K562 (cell line): Measurements from ENCODE around the gene DNAH9. TPM values are rescaled to one million over a fixed set of nuclear protein-coding genes. Genes with fewer than 3 reads are reported as not detected.

Experiments
- ATAC-seq: fragments of 200-7000 bp; cut with Tn5 transposase; 3 replicates; pipeline ENCODE4 v1.9.1; 2020; ENCODE audit warnings: moderate library complexity
- BruUV-seq: library from RNA; stranded (reverse); fragments of 400-500 nt; replicated peaks from 2 replicates; lab custom pipeline; 2021; lab: Mats Ljungman, UMichigan
- CTCF ChIA-PET: fragments of 300-600 bp; formaldehyde crosslinking; extraction: SDS; loops from one replicate; lab custom pipeline; 2021; ENCODE audit warnings: low intra/inter-chr PET ratio; lab: Yijun Ruan, JAX
- POLR2A ChIA-PET: fragments of 300-600, 350-650 bp; sonication (Branson Sonifier 250); formaldehyde crosslinking; extraction: SDS; loops from one replicate; lab custom pipeline; 2021; ENCODE audit warnings: antibody characterized with exemption, inconsistent platforms; lab: Yijun Ruan, JAX
- DNase-seq, 4 experiments: peaks; one replicate each; pipeline versions ENCODE4 v3.0.0 to v3.0.0-alpha.2; 2011 to 2018; ENCODE audit warnings: low spot score in 3 of 4, mixed read lengths in 3 of 4; ENCODE audit errors: extremely low read depth in 1 of 4
- FAIRE-seq: peaks from 2 replicates; lab custom pipeline; 2011; peaks lifted over from hg19 to GRCh38; lab: Jason Lieb, UNC
- H2AFZ ChIP-seq: 2 replicates; pipeline ENCODE4 v1.6.0; 2011; ENCODE audit warnings: low read depth, low read length, control low read depth, inconsistent platforms
- H3K27ac ChIP-seq: fragments of 200-600 bp; 3 replicates; pipeline ENCODE4 v1.8.0; 2011; ENCODE audit warnings: low read depth, mild to moderate bottlenecking, control low read depth, inconsistent platforms, low read length, moderate library complexity, mixed read lengths; ENCODE audit errors: extremely low read depth
- H3K27me3 ChIP-seq, 2 experiments: fragments of 300-600 bp in 1 of 2; 2 replicates in 1 of 2; 3 replicates in 1 of 2; pipeline versions ENCODE4 v1.6.0 to v1.8.0; 2011; ENCODE audit warnings: inconsistent platforms in 2 of 2, low read length in 2 of 2, mild to moderate bottlenecking in 1 of 2, mixed read lengths in 1 of 2, moderate library complexity in 1 of 2; ENCODE audit not compliant: control insufficient read depth in 2 of 2, insufficient read depth in 2 of 2
- H3K36me3 ChIP-seq: fragments of 300-600 bp; 3 replicates; pipeline ENCODE4 v1.8.0; 2011; ENCODE audit warnings: mild to moderate bottlenecking, low read length, inconsistent platforms; ENCODE audit not compliant: control insufficient read depth, insufficient read depth
- H3K4me1 ChIP-seq, 2 experiments: fragments of 200-600 bp in 1 of 2; replicated peaks in 1 of 2; 2 replicates in 1 of 2; 3 replicates in 1 of 2; pipeline versions ENCODE4 v1.5.1 to v1.8.0; 2011; ENCODE audit warnings: inconsistent platforms in 2 of 2, low read length in 2 of 2, mild to moderate bottlenecking in 1 of 2, mixed read lengths in 1 of 2, moderate library complexity in 1 of 2; ENCODE audit not compliant: control insufficient read depth in 2 of 2, insufficient read depth in 2 of 2
- H3K4me2 ChIP-seq: 2 replicates; pipeline ENCODE4 v1.6.1; 2011; ENCODE audit warnings: low read length, control low read depth, inconsistent platforms, mixed read lengths; ENCODE audit not compliant: insufficient read depth
- H3K4me3 ChIP-seq: fragments of 200-600 bp; sonication (generic), shearing (Covaris generic); 2 replicates; pipeline ENCODE4 v1.5.1; 2016; ENCODE audit warnings: control low read depth, inconsistent platforms
- H3K79me2 ChIP-seq: fragments of 200-600 bp; 3 replicates; pipeline ENCODE4 v1.8.0; 2011; ENCODE audit warnings: low read length, inconsistent platforms; ENCODE audit not compliant: control insufficient read depth, insufficient read depth
- H3K9ac ChIP-seq, 2 experiments: 2 replicates each; pipeline versions ENCODE4 v1.6.0 to v1.6.1; 2011; ENCODE audit warnings: low read depth in 2 of 2, low read length in 2 of 2, control low read depth in 1 of 2, inconsistent platforms in 1 of 2, mild to moderate bottlenecking in 1 of 2, mixed read lengths in 1 of 2; ENCODE audit not compliant: insufficient read depth in 1 of 2
- H3K9me1 ChIP-seq: one replicate; pipeline ENCODE4 v1.6.0; 2011; ENCODE audit warnings: inconsistent platforms, mild to moderate bottlenecking, low read length, moderate library complexity; ENCODE audit not compliant: control insufficient read depth, insufficient read depth
- H3K9me3 ChIP-seq: replicated peaks from 2 replicates; pipeline ENCODE4 v1.5.1; 2011; ENCODE audit warnings: low read depth, low read length, inconsistent platforms; ENCODE audit not compliant: control insufficient read depth, insufficient read depth
- H4K20me1 ChIP-seq: replicated peaks from 2 replicates; pipeline ENCODE4 v1.6.1; 2011; ENCODE audit warnings: low read length, inconsistent platforms, mixed read lengths; ENCODE audit not compliant: control insufficient read depth, insufficient read depth
- ATF1 ChIP-seq, 2 experiments: fragments of 450-650 bp in 1 of 2; IDR thresholded peaks; 2 replicates each; pipeline ENCODE4 v1.6.1; 2016; ENCODE audit warnings: missing compliant biosample characterization in 1 of 2, missing genetic modification characterization in 1 of 2
- BRF1 ChIP-seq: IDR thresholded peaks from 3 replicates; pipeline ENCODE4 v1.6.1; 2011; ENCODE audit warnings: borderline replicate concordance, mild to moderate bottlenecking; ENCODE audit not compliant: insufficient read length; ENCODE audit errors: extremely low read depth
- GATA2 ChIP-seq: sonication (generic); formaldehyde crosslinking; IDR thresholded peaks from 2 replicates; pipeline ENCODE4 v1.4.0; 2020; ENCODE audit warnings: mild to moderate bottlenecking, missing genetic modification reagents
- MBD2 ChIP-seq: sonication (generic); IDR thresholded peaks from 2 replicates; pipeline ENCODE4 v1.6.1; 2016; ENCODE audit warnings: low read depth, borderline replicate concordance
- SIRT6 ChIP-seq: IDR thresholded peaks from one replicate; pipeline ENCODE4 v1.6.1; 2012; ENCODE audit warnings: low read depth, mild to moderate bottlenecking, control low read depth, inconsistent platforms, low read length, moderate library complexity
- TEAD4 ChIP-seq, 2 experiments: sonication (generic) in 1 of 2; formaldehyde crosslinking in 1 of 2; IDR thresholded peaks; 2 replicates each; pipeline versions ENCODE4 v1.6.1 to v1.8.0; 2012 to 2022; ENCODE audit warnings: borderline replicate concordance in 1 of 2, inconsistent platforms in 1 of 2, low read length in 1 of 2, mild to moderate bottlenecking in 1 of 2, missing genetic modification reagents in 1 of 2
- ZNF134 ChIP-seq: fragments of 250-450 bp; sonication (Bioruptor Pico); conservative IDR thresholded peaks from 2 replicates; pipeline ENCODE4 v1.4.0; 2020
- ZNF165 ChIP-seq: fragments of 250-450 bp; sonication (Bioruptor Pico); IDR thresholded peaks from 2 replicates; pipeline ENCODE4 v1.4.0; 2020; ENCODE audit warnings: borderline replicate concordance
- ZNF212 ChIP-seq: fragments of 450-650 bp; formaldehyde crosslinking; IDR thresholded peaks from 2 replicates; pipeline ENCODE4 v1.4.0; 2020; ENCODE audit warnings: mild to moderate bottlenecking
- WGBS: fragments of 100-300 bp; shearing (Covaris generic); methylation state at CpG from one replicate; pipeline ENCODE4 v1.1.6; 2016; ENCODE audit warnings: low coverage, mixed read lengths; ENCODE audit not compliant: insufficient coverage; ENCODE audit errors: missing lambda C conversion rate; 5-methylcytosine and 5-hydroxymethylcytosine counted together
- in situ Hi-C: fragments of 300-500 bp; cut with MboI; formaldehyde crosslinking; loops from 4 replicates; pipeline ENCODE4 v1.15.0; 2018; ENCODE audit warnings: inconsistent platforms, mixed read lengths
- intact Hi-C: fragments of 100-400 bp; cut with micrococcal nuclease; formaldehyde crosslinking; loops from 2 replicates; pipeline ENCODE4 v1.14.2; 2022
- polyA plus RNA-seq, 8 experiments: library from polyadenylated mRNA; depleted of rRNA in 4 of 8; stranded (reverse) in 5 of 8; unstranded in 3 of 8; fragments of >200 nt; fragmentation: Nextera tagmentation in 2 of 8; fragmentation: Illumina TruSeq in 1 of 8; extraction: Ambion mirVana in 2 of 8; extraction: Trizol in 1 of 8; gene quantifications; 2 replicates each; pipeline versions ENCODE4 v1.2.1 to v1.2.3, GENCODE V29; 2011 to 2014; ENCODE audit warnings: inconsistent platforms in 1 of 8, missing spikeins in 1 of 8
- total RNA-seq, 7 experiments: library from RNA; depleted of rRNA in 6 of 7; stranded (reverse); fragments of >200 nt in 6 of 7; fragmentation: Illumina TruSeq in 2 of 7; extraction: Trizol in 2 of 7; gene quantifications; 2 replicates each; pipeline versions ENCODE4 v1.2.1 to v1.2.3, GENCODE V29; 2011 to 2021; ENCODE audit warnings: low replicate concordance in 1 of 7
- TF ChIP-seq, protein P1 (sequence below): fragments of 250-450 bp; sonication (Bioruptor Pico); IDR thresholded peaks from 2 replicates; pipeline ENCODE4 v1.8.0; 2021; ENCODE audit warnings: moderate library complexity, mild to moderate bottlenecking, inconsistent platforms
- TF ChIP-seq, protein P2 (sequence below): sonication (generic); formaldehyde crosslinking; IDR thresholded peaks from 2 replicates; pipeline ENCODE4 v1.8.0; 2022; ENCODE audit warnings: mild to moderate bottlenecking, missing genetic modification reagents
- TF ChIP-seq, protein P3 (sequence below): sonication (generic); formaldehyde crosslinking; IDR thresholded peaks from 2 replicates; pipeline ENCODE4 v1.4.0; 2020; ENCODE audit warnings: mild to moderate bottlenecking, missing genetic modification reagents

DNAH9 gene
- total and polyA plus RNA-seq, 9 of the 15 experiments (the other 6 are each of a cell fraction or from before 2014, with no cell fraction given), result not detected

DNA sequence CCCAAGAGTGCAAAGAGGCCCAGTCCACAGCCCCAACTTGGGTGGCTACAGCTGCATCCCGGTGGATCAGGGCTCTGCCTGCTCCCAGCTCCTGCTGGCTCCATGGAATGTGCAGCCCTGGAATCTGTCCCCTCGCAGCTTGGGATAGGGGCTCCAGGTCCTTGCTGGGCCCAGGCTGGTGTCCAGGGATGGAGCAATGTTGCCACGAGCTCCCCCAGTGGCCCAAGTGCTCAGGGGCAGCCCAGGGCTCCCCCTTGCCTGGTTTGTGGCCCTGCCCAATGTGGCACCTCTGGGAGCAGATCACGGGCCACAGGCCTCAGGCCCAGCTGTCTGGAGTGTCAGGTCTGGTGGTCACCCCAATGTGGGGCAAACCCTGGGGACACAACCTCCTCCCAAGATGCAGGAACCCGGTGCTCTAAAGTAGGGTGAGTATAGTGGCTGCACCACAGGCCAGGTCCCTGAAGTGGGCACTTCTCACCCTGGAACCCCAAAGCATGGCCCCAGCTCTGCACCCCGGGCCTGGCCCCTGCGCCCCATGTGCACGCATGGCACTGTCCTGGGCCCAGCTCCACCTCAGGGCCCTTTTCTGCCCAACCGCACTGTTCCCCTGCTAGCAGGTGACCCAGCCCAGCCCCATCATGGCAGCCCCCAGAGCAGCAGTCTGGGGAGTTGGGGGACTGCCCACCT lies 14.8 kb upstream of the DNAH9 start:
- in situ Hi-C loops (no loop called here), intact Hi-C loops (no loop called here)
- H3K4me3 ChIP-seq, result no peak overlapping the region
- no peak overlapping the region for H3K27ac ChIP-seq
- POLR2A ChIA-PET, result interaction anchor here (0.7 kb wide), 1 partner anchor 10 kb away, joined by 4 read pairs; no protein-coding TSS in a partner anchor
- no peak for DNase-seq
- no peak for TF ChIP-seq ZNF212 (CRISPR knock-in tag)
- TF ChIP-seq MBD2, result no peak
- no peak for TF ChIP-seq ZNF134 (CRISPR knock-in tag)
- TF ChIP-seq, protein P1, sequence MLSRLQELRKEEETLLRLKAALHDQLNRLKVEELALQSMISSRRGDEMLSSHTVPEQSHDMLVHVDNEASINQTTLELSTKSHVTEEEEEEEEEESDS, result no peak
- no peak for TF ChIP-seq ATF1 (CRISPR knock-in tag; IDR thresholded peaks at IDR 0.05)
- no peak for TF ChIP-seq ATF1 (tag; IDR thresholded peaks at IDR 0.05)
- no peak for TF ChIP-seq SIRT6
- TF ChIP-seq ZNF165 (CRISPR knock-in tag), result no peak
- no peak for TF ChIP-seq TEAD4 (IDR thresholded peaks at IDR 0.05; ENCODE audit: low read length)
- TF ChIP-seq TEAD4 (CRISPR knock-in tag; IDR thresholded peaks at IDR 0.05; ENCODE audit: borderline replicate concordance), result no peak
- no peak for TF ChIP-seq GATA2 (CRISPR knock-in tag)
- TF ChIP-seq, protein P2, sequence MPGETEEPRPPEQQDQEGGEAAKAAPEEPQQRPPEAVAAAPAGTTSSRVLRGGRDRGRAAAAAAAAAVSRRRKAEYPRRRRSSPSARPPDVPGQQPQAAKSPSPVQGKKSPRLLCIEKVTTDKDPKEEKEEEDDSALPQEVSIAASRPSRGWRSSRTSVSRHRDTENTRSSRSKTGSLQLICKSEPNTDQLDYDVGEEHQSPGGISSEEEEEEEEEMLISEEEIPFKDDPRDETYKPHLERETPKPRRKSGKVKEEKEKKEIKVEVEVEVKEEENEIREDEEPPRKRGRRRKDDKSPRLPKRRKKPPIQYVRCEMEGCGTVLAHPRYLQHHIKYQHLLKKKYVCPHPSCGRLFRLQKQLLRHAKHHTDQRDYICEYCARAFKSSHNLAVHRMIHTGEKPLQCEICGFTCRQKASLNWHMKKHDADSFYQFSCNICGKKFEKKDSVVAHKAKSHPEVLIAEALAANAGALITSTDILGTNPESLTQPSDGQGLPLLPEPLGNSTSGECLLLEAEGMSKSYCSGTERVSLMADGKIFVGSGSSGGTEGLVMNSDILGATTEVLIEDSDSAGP, result no peak
- TF ChIP-seq, protein P3, sequence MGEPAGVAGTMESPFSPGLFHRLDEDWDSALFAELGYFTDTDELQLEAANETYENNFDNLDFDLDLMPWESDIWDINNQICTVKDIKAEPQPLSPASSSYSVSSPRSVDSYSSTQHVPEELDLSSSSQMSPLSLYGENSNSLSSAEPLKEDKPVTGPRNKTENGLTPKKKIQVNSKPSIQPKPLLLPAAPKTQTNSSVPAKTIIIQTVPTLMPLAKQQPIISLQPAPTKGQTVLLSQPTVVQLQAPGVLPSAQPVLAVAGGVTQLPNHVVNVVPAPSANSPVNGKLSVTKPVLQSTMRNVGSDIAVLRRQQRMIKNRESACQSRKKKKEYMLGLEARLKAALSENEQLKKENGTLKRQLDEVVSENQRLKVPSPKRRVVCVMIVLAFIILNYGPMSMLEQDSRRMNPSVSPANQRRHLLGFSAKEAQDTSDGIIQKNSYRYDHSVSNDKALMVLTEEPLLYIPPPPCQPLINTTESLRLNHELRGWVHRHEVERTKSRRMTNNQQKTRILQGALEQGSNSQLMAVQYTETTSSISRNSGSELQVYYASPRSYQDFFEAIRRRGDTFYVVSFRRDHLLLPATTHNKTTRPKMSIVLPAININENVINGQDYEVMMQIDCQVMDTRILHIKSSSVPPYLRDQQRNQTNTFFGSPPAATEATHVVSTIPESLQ, result no peak
- TF ChIP-seq BRF1, result no peak
- ATAC-seq, result no peak
- 0% methylated on average over 5 of the region's 9 CpGs for WGBS
- H2AFZ ChIP-seq, result no peak overlapping the region
- no peaks in the 10 kb centered on the region for H3K27me3 ChIP-seq
- H3K79me2 ChIP-seq, result no peaks in the 10 kb centered on the region
- H3K9me3 ChIP-seq, result no peaks in the 10 kb centered on the region
- BruUV-seq, result no TSS peak
- H3K9ac ChIP-seq, result no peak overlapping the region; a peak in 1 of 4 replicates
- no peak for FAIRE-seq
- no peak overlapping the region for H3K4me2 ChIP-seq
- CTCF ChIA-PET, result no interaction called here
- no peaks in the 10 kb centered on the region for H3K9me1 ChIP-seq
- H3K4me1 ChIP-seq, result no peaks in the 10 kb centered on the region
- no peaks in the 10 kb centered on the region for H3K36me3 ChIP-seq
- H4K20me1 ChIP-seq, result no peaks in the 10 kb centered on the region
